Measurements from ENCODE around the gene SPATS2L. TPM values are rescaled to one million over a fixed set of nuclear protein-coding genes. Genes with fewer than 3 reads are reported as not detected.

SPATS2L gene
- total and polyA plus RNA-seq, 2 experiments from 2014 or later: 118 to 154 TPM

DNA sequence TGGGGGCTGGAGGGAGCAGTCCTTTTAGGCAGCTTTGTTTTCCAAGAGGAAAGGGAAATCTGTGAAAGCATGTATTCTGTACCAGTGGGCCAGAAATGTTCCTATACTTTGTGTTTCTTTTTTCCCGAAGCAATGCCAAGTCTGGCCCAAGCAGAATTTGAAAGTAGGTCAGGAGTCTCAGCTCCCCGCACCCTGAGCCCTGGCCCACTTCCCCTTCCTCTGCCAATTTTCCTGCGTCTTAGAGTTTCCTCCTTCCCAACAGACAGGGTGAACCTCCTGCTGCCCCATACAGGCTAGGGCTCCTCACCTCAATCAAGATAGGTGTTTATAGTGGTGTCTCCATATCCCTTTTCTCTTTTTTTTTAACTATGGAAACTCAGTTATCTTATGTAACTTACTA lies 138.0 kb downstream of the SPATS2L start (continued):
- TF ChIP-seq REST (IDR thresholded peaks at IDR 0.05; ENCODE audit: unreplicated experiment): no peak
- no peak for TF ChIP-seq ZNF114 (CRISPR knock-in tag; IDR thresholded peaks at IDR 0.05)
- no peak for TF ChIP-seq CREB1 (CRISPR knock-in tag; IDR thresholded peaks at IDR 0.05; ENCODE audit: low read depth)
- no peak for TF ChIP-seq JUNB (IDR thresholded peaks at IDR 0.05; ENCODE audit: unreplicated experiment)
- TF ChIP-seq, protein P1, sequence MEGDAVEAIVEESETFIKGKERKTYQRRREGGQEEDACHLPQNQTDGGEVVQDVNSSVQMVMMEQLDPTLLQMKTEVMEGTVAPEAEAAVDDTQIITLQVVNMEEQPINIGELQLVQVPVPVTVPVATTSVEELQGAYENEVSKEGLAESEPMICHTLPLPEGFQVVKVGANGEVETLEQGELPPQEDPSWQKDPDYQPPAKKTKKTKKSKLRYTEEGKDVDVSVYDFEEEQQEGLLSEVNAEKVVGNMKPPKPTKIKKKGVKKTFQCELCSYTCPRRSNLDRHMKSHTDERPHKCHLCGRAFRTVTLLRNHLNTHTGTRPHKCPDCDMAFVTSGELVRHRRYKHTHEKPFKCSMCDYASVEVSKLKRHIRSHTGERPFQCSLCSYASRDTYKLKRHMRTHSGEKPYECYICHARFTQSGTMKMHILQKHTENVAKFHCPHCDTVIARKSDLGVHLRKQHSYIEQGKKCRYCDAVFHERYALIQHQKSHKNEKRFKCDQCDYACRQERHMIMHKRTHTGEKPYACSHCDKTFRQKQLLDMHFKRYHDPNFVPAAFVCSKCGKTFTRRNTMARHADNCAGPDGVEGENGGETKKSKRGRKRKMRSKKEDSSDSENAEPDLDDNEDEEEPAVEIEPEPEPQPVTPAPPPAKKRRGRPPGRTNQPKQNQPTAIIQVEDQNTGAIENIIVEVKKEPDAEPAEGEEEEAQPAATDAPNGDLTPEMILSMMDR (conservative IDR thresholded peaks at IDR 0.05; ENCODE audit: low read depth in 2 of 2): no peak
- no peak for TF ChIP-seq EZH2phosphoT487 (IDR thresholded peaks at IDR 0.05; ENCODE audit: unreplicated experiment)
- no peak for TF ChIP-seq STAT1 (IDR thresholded peaks at IDR 0.05; ENCODE audit: unreplicated experiment)

DNA sequence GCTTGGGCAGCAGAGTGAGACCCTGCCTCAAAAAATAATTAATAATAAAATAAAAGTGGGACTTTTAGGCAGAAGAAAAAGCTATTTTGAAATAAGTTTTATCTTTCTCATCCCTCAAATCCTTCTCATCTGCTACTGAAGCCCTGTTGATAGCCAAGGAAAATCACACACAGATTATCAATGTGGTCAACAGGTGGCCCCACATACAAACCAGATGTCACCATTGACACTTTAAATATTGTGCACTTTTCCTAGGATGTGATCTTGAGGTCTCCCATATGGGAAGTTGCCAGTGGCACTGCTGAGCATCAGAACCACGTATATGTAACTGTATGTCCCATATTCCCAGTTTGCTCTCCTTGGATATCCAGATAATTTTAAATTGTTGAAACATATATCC lies 138.8 kb downstream of the SPATS2L start:
- no peaks in the 10 kb centered on the region for H3K4me1 Mint-ChIP-seq
- H3K36me3 Mint-ChIP-seq (ENCODE audit: low read depth): peaks cover 76% of the 10 kb centered on the region
- no peak for TF ChIP-seq REST (IDR thresholded peaks at IDR 0.05; ENCODE audit: unreplicated experiment)
- TF ChIP-seq, protein P1 (conservative IDR thresholded peaks at IDR 0.05; ENCODE audit: low read depth in 2 of 2): 0 out of 4 replicates have a peak, but pooled peaks of 1 of the 2 experiments have one; percentile 12
- no peaks in the 10 kb centered on the region for H3K9me2 ChIP-seq (ENCODE audit: insufficient read depth)
- no peaks in the 10 kb centered on the region for H3K27me3 ChIP-seq (ENCODE audit: insufficient read depth)
- no peak for DNase-seq (ENCODE audit: low spot score)
- H3K79me2 ChIP-seq (replicated peaks; ENCODE audit: insufficient read depth): no peaks in the 10 kb centered on the region; the same call in 1 of the 2 replicates
- peaks cover 27% of the 10 kb centered on the region for H3K36me3 ChIP-seq (ENCODE audit: insufficient read depth)
- no peak overlapping the region for H2AFZ ChIP-seq
- H3K4me2 ChIP-seq: no peak overlapping the region
- no peak overlapping the region for H3K4me3 ChIP-seq
- ATAC-seq: no peak
- H3K4me1 ChIP-seq (ENCODE audit: insufficient read depth): no peaks in the 10 kb centered on the region
- H4K20me1 ChIP-seq (replicated peaks; ENCODE audit: insufficient read depth): no peaks in the 10 kb centered on the region; the same call in 1 of the 2 replicates
- H3K27me3 Mint-ChIP-seq (ENCODE audit: insufficient read depth, low read depth, poor library complexity): no peaks in the 10 kb centered on the region
- no peak overlapping the region for H3K4me3 Mint-ChIP-seq
- H3K9me3 Mint-ChIP-seq: no peaks in the 10 kb centered on the region
- H3F3A ChIP-seq (replicated peaks; ENCODE audit: low read depth): no peaks in the 10 kb centered on the region; the same call in 1 of the 2 replicates
- 0 out of 2 replicates have a peak overlapping the region, but pooled peaks have one; percentile 54 for H3K27ac ChIP-seq (ENCODE audit: low read depth)
- H3K27ac Mint-ChIP-seq: no peak overlapping the region

Measured in GM23338 (cell line).